ENCODE data around the gene SSTR5.

The SSTR5 gene

GRCh38 chr16:1042049-1042744 lies 30.4 kb upstream of the SSTR5 start:
- TF ChIP-seq CTCF (IDR thresholded peaks at IDR 0.05; ENCODE audit: extremely low read depth, missing control alignments) = no peak
- no peak for DNase-seq (ENCODE audit: low spot score)

- no peak for DNase-seq (ENCODE audit: low spot score)
- TF ChIP-seq CTCF (IDR thresholded peaks at IDR 0.05; ENCODE audit: extremely low read depth, missing control alignments) = no peak
Measured at GRCh38 chr16:1042866-1043265, 29.7 kb upstream of the SSTR5 start.

GRCh38 chr16:1043881-1044451 lies 28.6 kb upstream of the SSTR5 start:
- TF ChIP-seq CTCF (IDR thresholded peaks at IDR 0.05; ENCODE audit: extremely low read depth, missing control alignments) = no peak

GRCh38 chr16:1044460-1045309 lies 27.9 kb upstream of the SSTR5 start:
- no peak for DNase-seq (ENCODE audit: low spot score)

More at GRCh38 chr16:1043881-1044451, 28.6 kb upstream of the SSTR5 start:
- DNase-seq (ENCODE audit: low spot score) = no peak

GRCh38 chr16:1045310-1045992 lies 27.1 kb upstream of the SSTR5 start:
- no peak for TF ChIP-seq CTCF (IDR thresholded peaks at IDR 0.05; ENCODE audit: extremely low read depth, missing control alignments)
- no peak for DNase-seq (ENCODE audit: low spot score)

More at GRCh38 chr16:1044460-1045309, 27.9 kb upstream of the SSTR5 start:
- no peak for TF ChIP-seq CTCF (IDR thresholded peaks at IDR 0.05; ENCODE audit: extremely low read depth, missing control alignments)

GRCh38 chr16:1045993-1046911 lies 26.3 kb upstream of the SSTR5 start:
- DNase-seq (ENCODE audit: low spot score) = no peak
- no peak for TF ChIP-seq CTCF (IDR thresholded peaks at IDR 0.05; ENCODE audit: extremely low read depth, missing control alignments)
